ENCODE measurements around the gene CPXM2. TPM values are rescaled to one million over a fixed set of nuclear protein-coding genes. Genes with fewer than 3 reads are reported as not detected.

Gene CPXM2
- total RNA-seq, 1 donor from 2014 or later: 18.9 TPM

GRCh38 chr10:123840714-123841113, 50.9 kb downstream of the CPXM2 start:
- intact Hi-C loops (cut with DNase I): no loop called here
- Histone ChIP-seq H3K4me3 (no peak overlapping the region), H3K27ac (no peak overlapping the region), H3K9me3 (no peaks in the 10 kb centered on the region), H3K27me3 (no peaks in the 10 kb centered on the region), H3K4me1 (no peaks in the 10 kb centered on the region), H3K36me3 (no peaks in the 10 kb centered on the region)
- TF ChIP-seq POLR2AphosphoS5 (IDR thresholded peaks at IDR 0.05; ENCODE audit: insufficient read depth in 1 of 2, low read depth in 1 of 2) (no peak), POLR2A (IDR thresholded peaks at IDR 0.05) (no peak), CTCF (IDR thresholded peaks at IDR 0.05) (no peak)
- DNase-seq (ENCODE audit: extremely low spot score in 2 of 2): no peak

DNA sequence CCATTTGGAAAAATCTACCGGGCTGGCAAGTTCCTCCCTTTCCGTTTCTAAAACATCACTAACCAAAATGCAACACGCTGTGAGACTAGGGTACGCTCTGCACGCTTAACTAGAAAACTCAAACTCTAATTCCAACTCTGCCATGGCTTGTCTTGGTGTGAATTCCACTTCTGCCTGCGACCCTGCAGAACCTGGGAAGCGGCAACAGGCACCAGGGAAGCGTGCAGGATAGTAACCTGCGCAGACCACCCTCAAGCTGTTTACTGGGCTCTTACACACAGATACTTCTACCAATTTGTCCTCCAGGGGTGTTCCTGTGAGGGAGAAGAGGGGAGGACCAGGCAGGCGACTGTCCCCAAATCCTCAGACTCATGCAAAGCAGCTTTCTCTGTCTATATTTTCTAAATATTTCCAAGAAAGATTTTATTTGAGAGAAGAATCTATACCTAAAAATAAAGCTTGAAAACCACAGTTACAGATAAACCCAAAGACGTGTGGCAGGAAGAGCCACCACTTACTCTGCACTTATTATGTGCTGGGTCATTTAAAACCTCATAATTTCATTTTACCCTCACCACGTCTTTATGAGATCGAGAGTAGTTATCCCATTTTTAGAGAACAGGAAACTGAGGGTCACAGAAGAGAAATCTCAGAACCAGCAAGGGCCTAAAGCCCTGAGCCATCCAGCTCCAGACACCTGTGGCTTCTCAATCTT, 52.9 kb downstream of the CPXM2 start:
- peak in 1 of 2 donors; percentile 32 for DNase-seq (ENCODE audit: extremely low spot score in 2 of 2)
- Histone ChIP-seq H3K4me1 (no peaks in the 10 kb centered on the region), H3K27ac (no peak overlapping the region), H3K36me3 (no peaks in the 10 kb centered on the region), H3K27me3 (no peaks in the 10 kb centered on the region), H3K9me3 (no peaks in the 10 kb centered on the region), H3K4me3 (no peak overlapping the region)
- no peak for TF ChIP-seq POLR2A (IDR thresholded peaks at IDR 0.05)
- TF ChIP-seq CTCF (IDR thresholded peaks at IDR 0.05): no peak
- TF ChIP-seq POLR2AphosphoS5 (IDR thresholded peaks at IDR 0.05; ENCODE audit: insufficient read depth in 1 of 2, low read depth in 1 of 2): no peak
- intact Hi-C loops (cut with DNase I): no loop called here

DNA sequence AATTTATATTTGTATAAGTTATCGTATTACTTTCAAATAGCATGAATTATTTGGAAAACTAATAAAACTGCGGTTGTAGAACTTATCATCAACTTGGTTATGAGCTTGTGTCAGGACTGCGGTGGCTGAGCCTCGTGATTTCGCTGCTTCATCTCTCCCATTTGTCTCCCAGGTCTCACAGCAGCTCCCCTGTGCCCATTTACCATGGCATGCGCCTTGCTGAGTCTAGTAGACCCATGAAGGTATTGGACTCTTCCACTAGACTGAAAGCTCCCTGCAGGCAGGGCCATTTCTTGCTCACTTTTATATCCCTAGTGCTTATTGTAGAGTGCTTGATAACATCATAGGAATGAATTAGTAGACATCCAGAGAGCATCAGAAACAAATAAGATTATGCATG, 53.9 kb downstream of the CPXM2 start:
- H3K36me3 ChIP-seq: no peaks in the 10 kb centered on the region
- H3K27me3 ChIP-seq: no peaks in the 10 kb centered on the region
- intact Hi-C loops (cut with DNase I): no loop called here
- no peaks in the 10 kb centered on the region for H3K4me1 ChIP-seq
- H3K4me3 ChIP-seq: no peak overlapping the region
- H3K9me3 ChIP-seq: no peaks in the 10 kb centered on the region
- DNase-seq (ENCODE audit: extremely low spot score in 2 of 2): peak in 1 of 2 donors; percentile 13
- no peak for TF ChIP-seq POLR2A (IDR thresholded peaks at IDR 0.05)
- no peak for TF ChIP-seq CTCF (IDR thresholded peaks at IDR 0.05)
- TF ChIP-seq POLR2AphosphoS5 (IDR thresholded peaks at IDR 0.05; ENCODE audit: insufficient read depth in 1 of 2, low read depth in 1 of 2): no peak
- H3K27ac ChIP-seq: no peak overlapping the region

DNA sequence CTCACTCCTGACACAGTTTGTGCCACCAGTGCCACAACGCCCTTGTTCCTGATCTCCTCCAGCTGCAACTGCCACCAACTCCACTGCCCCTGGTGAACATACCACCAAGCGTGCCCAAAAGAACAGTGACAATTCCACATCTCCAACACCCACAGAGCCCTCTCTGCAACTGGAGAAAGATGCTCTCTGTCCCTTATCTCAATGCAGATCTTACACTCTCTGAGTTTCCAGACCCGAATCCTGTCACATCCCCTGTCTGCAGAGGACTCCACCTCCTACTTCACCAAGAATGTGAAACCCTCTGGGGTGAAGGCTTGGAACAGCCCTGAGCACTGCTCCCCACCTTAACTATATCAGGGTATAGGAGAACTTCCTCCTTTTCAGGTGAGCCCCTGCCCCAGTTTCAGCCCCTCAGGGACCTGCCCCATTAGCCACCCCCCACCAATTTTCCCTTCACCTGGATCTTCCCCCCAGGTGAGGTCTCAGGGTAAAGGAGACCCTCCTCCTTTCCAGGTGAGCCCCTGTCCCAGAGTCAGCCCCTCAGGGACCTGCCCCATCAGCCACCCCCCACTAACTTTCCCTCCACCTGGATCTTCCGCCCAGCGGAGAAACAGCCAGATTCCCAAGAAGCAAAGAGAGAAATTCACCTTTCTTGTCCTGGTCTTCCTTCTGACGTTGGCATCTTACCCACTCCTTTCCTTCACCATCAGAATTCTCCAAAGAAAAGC, 55.0 kb downstream of the CPXM2 start:
- Histone ChIP-seq H3K9me3 (no peaks in the 10 kb centered on the region), H3K36me3 (no peaks in the 10 kb centered on the region), H3K27ac (no peak overlapping the region), H3K4me3 (no peak overlapping the region), H3K27me3 (no peaks in the 10 kb centered on the region), H3K4me1 (no peaks in the 10 kb centered on the region)
- no peak for TF ChIP-seq POLR2AphosphoS5 (IDR thresholded peaks at IDR 0.05; ENCODE audit: insufficient read depth in 1 of 2, low read depth in 1 of 2)
- no peak for TF ChIP-seq POLR2A (IDR thresholded peaks at IDR 0.05)
- TF ChIP-seq CTCF (IDR thresholded peaks at IDR 0.05): no peak
- DNase-seq (ENCODE audit: extremely low spot score in 2 of 2): peak in 1 of 2 donors; percentile 74
- intact Hi-C loops (cut with DNase I): no loop called here

- no peak for TF ChIP-seq POLR2AphosphoS5 (IDR thresholded peaks at IDR 0.05; ENCODE audit: insufficient read depth in 1 of 2, low read depth in 1 of 2)
- TF ChIP-seq POLR2A (IDR thresholded peaks at IDR 0.05): no peak
- no peak for TF ChIP-seq CTCF (IDR thresholded peaks at IDR 0.05)
- Histone ChIP-seq H3K4me3 (no peak overlapping the region), H3K36me3 (no peaks in the 10 kb centered on the region), H3K4me1 (no peaks in the 10 kb centered on the region), H3K9me3 (no peaks in the 10 kb centered on the region), H3K27me3 (no peaks in the 10 kb centered on the region), H3K27ac (no peak overlapping the region)
- DNase-seq (ENCODE audit: extremely low spot score in 2 of 2): peak in 1 of 2 donors; percentile 44
- intact Hi-C loops (cut with DNase I): no loop called here
Observed at GRCh38 chr10:123835575-123835974, 56.0 kb downstream of the CPXM2 start.
